ENCODE results near the gene BTN2A1.

The BTN2A1 gene

GRCh38 chr6:26477426-26477825, 19.7 kb downstream of the BTN2A1 start:
- no peak for TF ChIP-seq CREB1 (IDR thresholded peaks at IDR 0.05; ENCODE audit: low read depth)
- no peak for TF ChIP-seq FOXM1 (IDR thresholded peaks at IDR 0.05; ENCODE audit: borderline replicate concordance, low read depth)
- TF ChIP-seq EGR1 (IDR thresholded peaks at IDR 0.05), result no peak
- TF ChIP-seq NFIC (IDR thresholded peaks at IDR 0.05), result no peak
- TF ChIP-seq RAD21 (IDR thresholded peaks at IDR 0.05; ENCODE audit: low read depth), result no peak
- no peak for TF ChIP-seq MAX (IDR thresholded peaks at IDR 0.05)
- no peak for TF ChIP-seq REST (IDR thresholded peaks at IDR 0.05; ENCODE audit: low read depth)

- TF ChIP-seq TAF1 (IDR thresholded peaks at IDR 0.05; ENCODE audit: low read depth), result no peak
- TF ChIP-seq RAD21 (IDR thresholded peaks at IDR 0.05; ENCODE audit: low read depth), result no peak
- TF ChIP-seq TCF12 (IDR thresholded peaks at IDR 0.05; ENCODE audit: low read depth), result no peak
- TF ChIP-seq FOXM1 (IDR thresholded peaks at IDR 0.05; ENCODE audit: borderline replicate concordance, low read depth), result no peak
- no peak for TF ChIP-seq TEAD4 (IDR thresholded peaks at IDR 0.05)
- no peak for TF ChIP-seq YY1 (IDR thresholded peaks at IDR 0.05; ENCODE audit: low read depth)
- no peak for TF ChIP-seq MAX (IDR thresholded peaks at IDR 0.05)
- no peak for TF ChIP-seq ZBTB7A (IDR thresholded peaks at IDR 0.05; ENCODE audit: low read depth)
- no peak for TF ChIP-seq EGR1 (IDR thresholded peaks at IDR 0.05)
- no peak for TF ChIP-seq CREB1 (IDR thresholded peaks at IDR 0.05; ENCODE audit: low read depth)
- TF ChIP-seq CEBPB (IDR thresholded peaks at IDR 0.05), result no peak
- no peak for TF ChIP-seq REST (IDR thresholded peaks at IDR 0.05; ENCODE audit: low read depth)
- TF ChIP-seq NFIC (IDR thresholded peaks at IDR 0.05), result no peak
- no peak for TF ChIP-seq EP300 (IDR thresholded peaks at IDR 0.05; ENCODE audit: borderline replicate concordance)
- no peak for TF ChIP-seq USF1 (IDR thresholded peaks at IDR 0.05)
Measured at GRCh38 chr6:26478100-26478984, 20.6 kb downstream of the BTN2A1 start.

- TF ChIP-seq MAX (IDR thresholded peaks at IDR 0.05) (no peak), CREB1 (IDR thresholded peaks at IDR 0.05; ENCODE audit: low read depth) (no peak), RAD21 (IDR thresholded peaks at IDR 0.05; ENCODE audit: low read depth) (no peak), ZBTB7A (IDR thresholded peaks at IDR 0.05; ENCODE audit: low read depth) (no peak), CEBPB (IDR thresholded peaks at IDR 0.05) (no peak), TEAD4 (IDR thresholded peaks at IDR 0.05) (no peak), YY1 (IDR thresholded peaks at IDR 0.05; ENCODE audit: low read depth) (no peak)
Measured at GRCh38 chr6:26478985-26479278, 21.2 kb downstream of the BTN2A1 start.

- no peak for TF ChIP-seq TCF12 (IDR thresholded peaks at IDR 0.05; ENCODE audit: low read depth)
- no peak for TF ChIP-seq RAD21 (IDR thresholded peaks at IDR 0.05; ENCODE audit: low read depth)
- TF ChIP-seq CEBPB (IDR thresholded peaks at IDR 0.05), result no peak
- no peak for TF ChIP-seq YY1 (IDR thresholded peaks at IDR 0.05; ENCODE audit: low read depth)
- TF ChIP-seq EGR1 (IDR thresholded peaks at IDR 0.05), result no peak
- no peak for TF ChIP-seq TAF1 (IDR thresholded peaks at IDR 0.05; ENCODE audit: low read depth)
- TF ChIP-seq ZBTB7A (IDR thresholded peaks at IDR 0.05; ENCODE audit: low read depth), result no peak
- TF ChIP-seq CREB1 (IDR thresholded peaks at IDR 0.05; ENCODE audit: low read depth), result no peak
- no peak for TF ChIP-seq MAX (IDR thresholded peaks at IDR 0.05)
- no peak for TF ChIP-seq FOXM1 (IDR thresholded peaks at IDR 0.05; ENCODE audit: borderline replicate concordance, low read depth)
- no peak for TF ChIP-seq REST (IDR thresholded peaks at IDR 0.05; ENCODE audit: low read depth)
- no peak for TF ChIP-seq NFIC (IDR thresholded peaks at IDR 0.05)
- TF ChIP-seq TEAD4 (IDR thresholded peaks at IDR 0.05), result no peak
Measured at GRCh38 chr6:26482338-26482737, 24.6 kb downstream of the BTN2A1 start.
